ENCODE results near the gene C1orf35.

DNA sequence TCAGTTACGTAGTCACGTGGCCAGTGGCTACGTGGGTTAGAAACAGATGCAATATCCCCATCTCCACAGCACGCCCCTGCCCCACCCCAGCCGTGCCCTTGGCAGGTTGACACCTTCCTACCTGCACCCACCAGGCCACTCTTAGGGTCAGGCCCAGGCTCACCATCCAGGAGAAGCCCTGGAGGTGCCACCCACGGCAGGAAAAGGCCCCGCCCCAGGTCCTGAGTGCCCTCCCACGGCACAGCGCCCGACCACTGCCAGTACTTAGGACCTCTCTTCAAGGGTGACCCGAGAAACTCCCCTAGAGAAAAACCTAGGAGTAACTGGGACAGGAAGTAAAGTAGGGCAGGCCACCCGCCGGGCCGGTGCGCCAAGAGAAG, 1.5 kb downstream of the C1orf35 start:
- TF ChIP-seq POLR2A (IDR thresholded peaks at IDR 0.05) (no peak), CTCF (IDR thresholded peaks at IDR 0.05) (no peak)
